ENCODE results near the gene CTPS1. TPM values are rescaled to one million over a fixed set of nuclear protein-coding genes. Genes with fewer than 3 reads are reported as not detected.

CTPS1 gene
- total and polyA plus RNA-seq, 2 donors from 2014 or later = 8.8 to 23.8 TPM

DNA sequence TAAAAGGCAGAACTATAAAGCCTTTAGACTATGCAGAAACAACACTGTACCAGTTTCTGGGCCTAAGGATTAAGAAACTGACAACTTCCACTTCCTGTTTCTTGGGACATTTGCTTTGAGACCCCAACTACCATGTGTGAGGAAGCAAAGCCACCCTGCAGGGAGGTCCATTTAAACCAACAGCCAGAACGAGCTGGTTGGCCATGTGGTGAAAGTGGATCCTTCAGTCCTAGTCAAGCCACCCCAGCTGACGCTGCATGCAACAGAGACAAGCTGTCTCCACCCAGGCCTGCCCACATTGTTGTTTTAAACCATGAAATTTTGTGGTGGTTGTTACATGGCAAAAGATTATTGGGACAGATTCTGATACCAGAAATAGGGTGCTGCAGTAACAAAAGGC lies 73.8 kb downstream of the CTPS1 start:
- no peak for DNase-seq
- Histone ChIP-seq H3K9ac (ENCODE audit: low read length in 3 of 3) (no peak overlapping the region), H3K27me3 (ENCODE audit: control insufficient read depth, insufficient read depth, low read length) (no peaks in the 10 kb centered on the region), H3K4me1 (ENCODE audit: control insufficient read depth in 2 of 3, insufficient read depth in 2 of 3, low read depth in 1 of 3, low read length in 3 of 3) (peaks cover 0 to 5% (median 2%) of the 10 kb centered on the region in 3 donors), H3K27ac (ENCODE audit: low read depth in 2 of 2, low read length in 2 of 2) (no peak overlapping the region), H3K4me3 (ENCODE audit: low read length in 3 of 3) (no peak overlapping the region), H3K9me3 (ENCODE audit: control insufficient read depth in 2 of 3, insufficient read depth in 1 of 3, low read length in 3 of 3) (no peaks in the 10 kb centered on the region), H3K36me3 (ENCODE audit: control insufficient read depth in 2 of 3, insufficient read depth in 3 of 3, low read length in 3 of 3) (peaks cover 0 to 8% (median 5%) of the 10 kb centered on the region in 3 donors)
- intact Hi-C loops (cut with DNase I) = no loop called here
- FAIRE-seq = no peak
- TF ChIP-seq, protein P1, sequence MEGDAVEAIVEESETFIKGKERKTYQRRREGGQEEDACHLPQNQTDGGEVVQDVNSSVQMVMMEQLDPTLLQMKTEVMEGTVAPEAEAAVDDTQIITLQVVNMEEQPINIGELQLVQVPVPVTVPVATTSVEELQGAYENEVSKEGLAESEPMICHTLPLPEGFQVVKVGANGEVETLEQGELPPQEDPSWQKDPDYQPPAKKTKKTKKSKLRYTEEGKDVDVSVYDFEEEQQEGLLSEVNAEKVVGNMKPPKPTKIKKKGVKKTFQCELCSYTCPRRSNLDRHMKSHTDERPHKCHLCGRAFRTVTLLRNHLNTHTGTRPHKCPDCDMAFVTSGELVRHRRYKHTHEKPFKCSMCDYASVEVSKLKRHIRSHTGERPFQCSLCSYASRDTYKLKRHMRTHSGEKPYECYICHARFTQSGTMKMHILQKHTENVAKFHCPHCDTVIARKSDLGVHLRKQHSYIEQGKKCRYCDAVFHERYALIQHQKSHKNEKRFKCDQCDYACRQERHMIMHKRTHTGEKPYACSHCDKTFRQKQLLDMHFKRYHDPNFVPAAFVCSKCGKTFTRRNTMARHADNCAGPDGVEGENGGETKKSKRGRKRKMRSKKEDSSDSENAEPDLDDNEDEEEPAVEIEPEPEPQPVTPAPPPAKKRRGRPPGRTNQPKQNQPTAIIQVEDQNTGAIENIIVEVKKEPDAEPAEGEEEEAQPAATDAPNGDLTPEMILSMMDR (IDR thresholded peaks at IDR 0.05; ENCODE audit: borderline replicate concordance, extremely low read depth, insufficient read depth) = no peak

DNA sequence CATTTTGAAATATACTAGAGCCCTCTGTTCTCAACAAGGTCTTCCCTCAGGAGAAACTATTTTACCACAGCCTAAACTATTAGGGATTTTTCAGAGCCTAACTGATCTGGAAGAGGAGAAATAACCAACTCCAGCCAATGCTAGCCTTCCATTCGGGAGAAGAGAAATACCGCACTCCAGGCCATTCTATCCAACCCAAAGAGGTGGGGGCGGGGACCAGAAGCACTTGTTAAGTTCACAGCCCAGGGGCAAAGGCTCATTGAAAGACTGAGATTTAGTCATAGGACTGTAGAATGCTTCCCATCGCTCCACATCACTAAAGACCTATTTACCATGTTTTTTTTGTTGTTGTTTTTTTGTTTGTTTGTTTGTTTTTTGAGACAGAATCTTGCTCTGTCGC lies 77.4 kb downstream of the CTPS1 start:
- Histone ChIP-seq H3K9ac (ENCODE audit: low read length in 3 of 3) (no peak overlapping the region), H3K27ac (ENCODE audit: low read depth in 2 of 2, low read length in 2 of 2) (no peak overlapping the region), H3K4me3 (ENCODE audit: low read length in 3 of 3) (no peak overlapping the region), H3K9me3 (ENCODE audit: control insufficient read depth in 2 of 3, insufficient read depth in 1 of 3, low read length in 3 of 3) (no peaks in the 10 kb centered on the region), H3K27me3 (ENCODE audit: control insufficient read depth, insufficient read depth, low read length) (no peaks in the 10 kb centered on the region), H3K4me1 (ENCODE audit: control insufficient read depth in 2 of 3, insufficient read depth in 2 of 3, low read depth in 1 of 3, low read length in 3 of 3) (no peaks in the 10 kb centered on the region), H3K36me3 (ENCODE audit: control insufficient read depth in 2 of 3, insufficient read depth in 3 of 3, low read length in 3 of 3) (peaks cover 0 to 4% (median 2%) of the 10 kb centered on the region in 3 donors)
- DNase-seq (no peak), FAIRE-seq (no peak)
- TF ChIP-seq, protein P1 (IDR thresholded peaks at IDR 0.05; ENCODE audit: borderline replicate concordance, extremely low read depth, insufficient read depth) = no peak
- intact Hi-C loops (cut with DNase I) = no loop called here

Other genes with a start within 250 kb of the CTPS1 start
- gene KCNQ4, start 195.9 kb upstream of the CTPS1 start, total RNA-seq = 1.2 TPM
- gene KCNQ4, start 195.9 kb upstream of the CTPS1 start, polyA plus RNA-seq (ENCODE audit: insufficient read depth, low read depth, low replicate concordance) = 0.65 TPM
- gene CITED4, start 117.3 kb upstream of the CTPS1 start, total RNA-seq = 78.6 TPM
- gene CITED4, start 117.3 kb upstream of the CTPS1 start, polyA plus RNA-seq (ENCODE audit: insufficient read depth, low read depth, low replicate concordance) = 21.7 TPM
- 0.50 TPM for gene SLFNL1, start 42.0 kb downstream of the CTPS1 start, total RNA-seq
- gene SLFNL1, start 42.0 kb downstream of the CTPS1 start, polyA plus RNA-seq (ENCODE audit: insufficient read depth, low read depth, low replicate concordance) = 0.32 TPM

All from kidney (tissue), 14 donors.